ENCODE data around the gene TSPAN15. TPM values are rescaled to one million over a fixed set of nuclear protein-coding genes. Genes with fewer than 3 reads are reported as not detected.

TSPAN15 gene
- 23.4 TPM for total RNA-seq

GRCh38 chr10:69451209-69451783, at the start of gene TSPAN15:
TSS of gene TSPAN15 (plus strand) at chr10:69451465. CDS start at chr10:69451595, 130 bp downstream.
- DNase-seq, result peak; percentile 59

- no peak for DNase-seq
Observed at GRCh38 chr10:69402386-69402785, 48.9 kb upstream of the TSPAN15 start.

- DNase-seq, result no peak
Observed at GRCh38 chr10:69403066-69403465, 48.2 kb upstream of the TSPAN15 start.

GRCh38 chr10:69403519-69403918, 47.7 kb upstream of the TSPAN15 start:
- no peak for DNase-seq

- DNase-seq, result no peak
Observed at GRCh38 chr10:69404786-69405185, 46.5 kb upstream of the TSPAN15 start.

GRCh38 chr10:69405221-69405620, 46.0 kb upstream of the TSPAN15 start:
- DNase-seq, result peak; percentile 16

- peak; percentile 54 for DNase-seq
Observed at GRCh38 chr10:69406302-69406811, 44.9 kb upstream of the TSPAN15 start.

- no peak for DNase-seq
Observed at GRCh38 chr10:69406816-69407580, 44.3 kb upstream of the TSPAN15 start.

GRCh38 chr10:69407621-69408301, 43.5 kb upstream of the TSPAN15 start:
- no peak for DNase-seq

GRCh38 chr10:69408318-69409175, 42.7 kb upstream of the TSPAN15 start:
- DNase-seq, result peak; percentile 83

- DNase-seq, result no peak
Observed at GRCh38 chr10:69409176-69409495, 42.1 kb upstream of the TSPAN15 start.

GRCh38 chr10:69409968-69410367, 41.3 kb upstream of the TSPAN15 start:
- DNase-seq, result peak; percentile 15

GRCh38 chr10:69410487-69410886, 40.8 kb upstream of the TSPAN15 start:
- no peak for DNase-seq

- peak; percentile 3 for DNase-seq
Observed at GRCh38 chr10:69411476-69411875, 39.8 kb upstream of the TSPAN15 start.

- DNase-seq, result no peak
Observed at GRCh38 chr10:69412232-69412790, 39.0 kb upstream of the TSPAN15 start.

GRCh38 chr10:69413221-69413865, 37.9 kb upstream of the TSPAN15 start:
- DNase-seq, result peak; percentile 42

GRCh38 chr10:69414036-69415018, 36.9 kb upstream of the TSPAN15 start:
- DNase-seq, result no peak

GRCh38 chr10:69415049-69415448, 36.2 kb upstream of the TSPAN15 start:
- no peak for DNase-seq

- no peak for DNase-seq
Observed at GRCh38 chr10:69415951-69416350, 35.3 kb upstream of the TSPAN15 start.

GRCh38 chr10:69416695-69417094, 34.6 kb upstream of the TSPAN15 start, which contains the start of gene TACR2:
TSS of gene TACR2 (minus strand) at chr10:69416918. CDS start at chr10:69416323, 595 bp downstream.
- DNase-seq, result no peak
